Cardiac septum (tissue), 1 donor: ENCODE measurements around the gene ACSF3. TPM values are rescaled to one million over a fixed set of nuclear protein-coding genes. Genes with fewer than 3 reads are reported as not detected.

Experiments used
- DNase-seq: peaks from one replicate; pipeline ENCODE4 v3.0.0-alpha.2; 2020; ENCODE audit warnings: low spot score
- intact Hi-C: fragments of 100-400 bp; cut with DNase I; formaldehyde crosslinking; loops from one replicate; pipeline ENCODE4 v1.14.0; 2022
- total RNA-seq: library from RNA; stranded (reverse); fragmentation: NEBNext Ultra II Directional; extraction: Animal tissue kit (Norgen Biotek cat#: 25700); gene quantifications from one replicate; pipeline ENCODE4 v1.2.1, GENCODE V29; 2021
- donor health status: DM: no; HTN: no; CAD: no.

Gene ACSF3
- total RNA-seq, 1 donor from 2014 or later, result 14.7 TPM

- no peak for DNase-seq
Observed at GRCh38 chr16:89118361-89119165, 24.9 kb downstream of the ACSF3 start.

GRCh38 chr16:89119166-89119621 lies 25.5 kb downstream of the ACSF3 start:
- DNase-seq, result no peak
- intact Hi-C loops, result no loop called here

More at GRCh38 chr16:89118361-89119165, 24.9 kb downstream of the ACSF3 start:
- intact Hi-C loops, result no loop called here

GRCh38 chr16:89119661-89120141 lies 26.0 kb downstream of the ACSF3 start:
- no peak for DNase-seq
- intact Hi-C loops, result no loop called here

GRCh38 chr16:89120281-89120680 lies 26.6 kb downstream of the ACSF3 start:
- no peak for DNase-seq
- intact Hi-C loops, result no loop called here

- intact Hi-C loops, result no loop called here
- DNase-seq, result no peak
Observed at GRCh38 chr16:89120921-89121351, 27.3 kb downstream of the ACSF3 start.

GRCh38 chr16:89121691-89122321 lies 28.2 kb downstream of the ACSF3 start:
- no peak for DNase-seq
- intact Hi-C loops, result no loop called here

GRCh38 chr16:89122322-89122851 lies 28.7 kb downstream of the ACSF3 start:
- intact Hi-C loops, result no loop called here
- no peak for DNase-seq

- no peak for DNase-seq
- intact Hi-C loops, result no loop called here
Observed at GRCh38 chr16:89123001-89123830, 29.6 kb downstream of the ACSF3 start.

GRCh38 chr16:89123831-89124100 lies 30.1 kb downstream of the ACSF3 start:
- no peak for DNase-seq
- intact Hi-C loops, result no loop called here

GRCh38 chr16:89129378-89129777 lies 35.7 kb downstream of the ACSF3 start:
- intact Hi-C loops, result no loop called here
- DNase-seq, result no peak

GRCh38 chr16:89130448-89130847 lies 36.8 kb downstream of the ACSF3 start:
- no peak for DNase-seq
- intact Hi-C loops, result no loop called here

- no peak for DNase-seq
Observed at GRCh38 chr16:89131783-89132182, 38.1 kb downstream of the ACSF3 start.

GRCh38 chr16:89132194-89133005 lies 38.7 kb downstream of the ACSF3 start:
- intact Hi-C loops, result no loop called here
- DNase-seq, result no peak

More at GRCh38 chr16:89131783-89132182, 38.1 kb downstream of the ACSF3 start:
- intact Hi-C loops, result no loop called here

- intact Hi-C loops, result no loop called here
- no peak for DNase-seq
Observed at GRCh38 chr16:89133457-89134127, 39.9 kb downstream of the ACSF3 start.

- intact Hi-C loops, result no loop called here
- DNase-seq, result no peak
Observed at GRCh38 chr16:89134269-89134668, 40.6 kb downstream of the ACSF3 start.

- intact Hi-C loops, result no loop called here
- no peak for DNase-seq
Observed at GRCh38 chr16:89135166-89135565, 41.5 kb downstream of the ACSF3 start.

GRCh38 chr16:89135971-89136765 lies 42.5 kb downstream of the ACSF3 start:
- intact Hi-C loops, result no loop called here
- no peak for DNase-seq

GRCh38 chr16:89136931-89137330 lies 43.3 kb downstream of the ACSF3 start:
- DNase-seq, result no peak
- intact Hi-C loops, result no loop called here
